ENCODE measurements around the gene COPS7A. TPM values are rescaled to one million over a fixed set of nuclear protein-coding genes. Genes with fewer than 3 reads are reported as not detected.
A peak's percentile ranks its signal among the peaks of the same experiment; 100 is the strongest.

Gene COPS7A
- total RNA-seq, 1 donor from 2014 or later = 68.3 TPM

- DNase-seq (ENCODE audit: low read depth) = no peak
Observed at GRCh38 chr12:6770094-6770493, 46.2 kb downstream of the COPS7A start.

DNA sequence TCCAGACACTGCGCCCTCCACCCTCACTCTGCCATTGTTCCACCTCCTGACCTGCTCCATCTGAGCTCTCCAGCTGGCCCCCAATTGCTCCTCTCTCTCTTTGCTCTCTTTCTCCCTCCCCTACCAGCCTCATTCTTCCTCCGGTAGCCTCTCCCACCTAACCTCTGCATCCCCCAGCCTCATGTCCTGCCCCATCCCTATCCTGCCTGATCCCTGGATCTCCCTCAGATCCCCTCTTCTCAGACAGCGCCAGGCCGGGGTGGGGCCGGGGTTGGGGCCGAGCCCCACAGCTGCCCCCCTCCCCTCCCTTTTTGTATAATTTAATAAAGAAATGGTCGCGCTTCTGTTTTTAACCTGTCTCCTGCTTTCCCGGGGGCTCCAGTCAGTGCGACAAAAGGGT is 46.8 kb downstream of the COPS7A start:
- DNase-seq (ENCODE audit: low read depth) = no peak

- no peak for DNase-seq (ENCODE audit: low read depth)
Observed at GRCh38 chr12:6771091-6771495, 47.2 kb downstream of the COPS7A start.

DNA sequence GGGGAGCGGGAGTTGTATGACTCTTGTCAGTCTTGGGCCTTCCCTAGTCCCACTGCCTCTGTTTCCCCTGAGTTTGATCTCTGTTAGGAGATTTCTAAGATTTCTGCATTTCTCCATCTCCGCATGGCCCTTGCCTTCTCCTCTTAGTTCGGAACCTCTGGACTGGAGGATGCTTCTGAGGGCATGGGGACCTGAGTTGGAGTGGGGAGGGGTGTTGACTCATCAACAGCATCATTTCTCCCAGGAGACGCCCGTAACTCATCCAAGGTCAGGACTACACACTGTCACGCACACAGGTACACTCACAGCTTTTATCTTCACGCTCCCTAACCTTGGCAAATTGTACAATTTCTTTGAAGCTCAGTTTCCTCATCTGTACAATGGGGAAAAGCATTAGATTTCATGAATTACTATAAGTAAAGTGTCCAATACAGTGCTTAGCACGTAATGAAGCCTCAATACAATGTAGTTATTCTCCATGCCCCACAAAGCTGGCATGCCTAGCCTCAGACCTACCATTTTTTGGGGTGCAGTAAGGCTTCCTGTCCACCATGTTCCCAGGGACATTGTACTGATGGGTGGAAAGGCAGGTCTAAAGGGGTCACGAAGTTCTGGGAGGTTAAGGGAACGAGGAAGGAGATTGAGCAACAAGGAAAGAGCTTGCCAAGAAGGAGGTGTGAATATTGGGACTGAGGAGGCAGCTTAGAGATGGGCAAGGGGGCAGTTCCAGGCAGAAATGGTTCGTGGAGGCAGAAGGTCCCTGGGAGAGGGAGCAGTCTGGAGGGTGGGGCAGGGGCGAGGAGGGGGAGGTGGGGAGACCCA is 47.9 kb downstream of the COPS7A start:
- no peak for DNase-seq (ENCODE audit: low read depth)

- no peak for DNase-seq (ENCODE audit: low read depth)
Observed at GRCh38 chr12:6772331-6772695, 48.5 kb downstream of the COPS7A start, which contains the start of gene LAG3. LAG3 (plus strand) TSS chr12:6772520; CDS start chr12:6772853, 333 bp downstream.

DNA sequence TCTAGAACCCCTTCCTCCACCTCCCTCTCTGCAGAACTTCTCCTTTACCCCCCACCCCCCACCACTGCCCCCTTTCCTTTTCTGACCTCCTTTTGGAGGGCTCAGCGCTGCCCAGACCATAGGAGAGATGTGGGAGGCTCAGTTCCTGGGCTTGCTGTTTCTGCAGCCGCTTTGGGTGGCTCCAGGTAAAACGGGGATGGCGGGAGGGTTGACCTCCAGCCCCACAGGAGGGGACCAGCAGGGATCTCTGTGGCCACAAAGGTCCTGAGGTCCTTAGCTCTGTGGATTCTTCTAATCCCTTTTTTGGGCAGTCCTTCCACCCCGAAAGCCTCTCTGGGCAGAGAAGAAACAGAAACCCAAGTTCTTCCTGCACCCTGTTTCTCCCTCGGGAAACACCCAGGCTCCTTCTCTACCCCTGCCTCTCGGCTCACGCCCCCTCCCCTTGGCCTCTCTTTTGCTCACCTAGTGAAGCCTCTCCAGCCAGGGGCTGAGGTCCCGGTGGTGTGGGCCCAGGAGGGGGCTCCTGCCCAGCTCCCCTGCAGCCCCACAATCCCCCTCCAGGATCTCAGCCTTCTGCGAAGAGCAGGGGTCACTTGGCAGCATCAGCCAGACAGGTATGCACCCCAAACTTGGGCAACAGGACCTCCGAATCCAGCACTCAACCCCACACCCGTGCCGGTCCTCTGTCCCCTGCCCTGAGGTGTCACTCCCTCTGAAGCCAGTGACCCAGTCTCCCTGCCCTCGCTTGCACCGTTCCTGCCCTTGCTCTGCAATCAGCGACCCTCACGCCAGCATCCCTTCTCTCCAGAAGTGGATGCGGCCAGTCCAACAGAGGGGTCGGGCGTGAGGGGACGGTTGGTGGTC is 49.1 kb downstream of the COPS7A start:
- no peak for DNase-seq (ENCODE audit: low read depth)

DNA sequence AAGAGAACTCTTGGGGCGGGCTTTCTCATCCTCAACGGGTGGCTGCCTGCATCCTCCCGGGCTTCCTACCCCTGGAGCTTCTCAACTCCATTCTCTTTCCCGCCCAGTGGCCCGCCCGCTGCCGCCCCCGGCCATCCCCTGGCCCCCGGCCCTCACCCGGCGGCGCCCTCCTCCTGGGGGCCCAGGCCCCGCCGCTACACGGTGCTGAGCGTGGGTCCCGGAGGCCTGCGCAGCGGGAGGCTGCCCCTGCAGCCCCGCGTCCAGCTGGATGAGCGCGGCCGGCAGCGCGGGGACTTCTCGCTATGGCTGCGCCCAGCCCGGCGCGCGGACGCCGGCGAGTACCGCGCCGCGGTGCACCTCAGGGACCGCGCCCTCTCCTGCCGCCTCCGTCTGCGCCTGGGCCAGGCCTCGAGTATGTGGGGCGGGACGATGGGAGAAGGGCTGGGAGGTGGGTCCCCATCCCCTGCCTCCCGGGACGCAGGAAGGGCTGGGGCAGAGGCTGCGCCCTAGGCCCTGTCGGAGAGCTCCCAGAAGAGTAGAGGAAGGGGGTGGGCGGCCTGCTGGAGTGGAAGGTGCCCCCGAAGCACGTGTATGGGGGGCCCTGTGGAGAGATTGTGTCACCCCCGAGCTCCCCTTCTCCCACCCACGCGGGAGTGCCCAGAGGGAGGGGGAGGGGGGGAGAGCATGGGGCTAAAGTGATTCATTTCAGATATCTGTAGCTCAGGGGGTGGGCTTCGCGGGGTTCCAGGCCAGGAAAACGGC is 49.9 kb downstream of the COPS7A start:
- DNase-seq (ENCODE audit: low read depth) = no peak

DNA sequence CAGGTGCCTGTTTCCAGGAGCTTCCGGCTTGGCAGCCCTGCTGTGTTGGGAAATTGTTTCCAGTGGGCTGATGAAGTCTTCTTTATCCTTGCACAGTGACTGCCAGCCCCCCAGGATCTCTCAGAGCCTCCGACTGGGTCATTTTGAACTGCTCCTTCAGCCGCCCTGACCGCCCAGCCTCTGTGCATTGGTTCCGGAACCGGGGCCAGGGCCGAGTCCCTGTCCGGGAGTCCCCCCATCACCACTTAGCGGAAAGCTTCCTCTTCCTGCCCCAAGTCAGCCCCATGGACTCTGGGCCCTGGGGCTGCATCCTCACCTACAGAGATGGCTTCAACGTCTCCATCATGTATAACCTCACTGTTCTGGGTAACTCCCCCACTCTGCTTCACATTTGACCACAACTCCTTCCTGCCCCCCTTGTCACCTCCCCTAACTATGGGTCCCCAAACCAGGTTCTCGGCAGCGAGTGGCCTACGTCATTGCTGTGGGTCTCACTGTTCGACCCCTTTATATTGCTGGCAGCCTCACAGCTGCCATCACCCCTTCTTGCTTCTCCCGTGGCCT is 50.7 kb downstream of the COPS7A start:
- no peak for DNase-seq (ENCODE audit: low read depth)

- no peak for DNase-seq (ENCODE audit: low read depth)
Observed at GRCh38 chr12:6775185-6776174, 51.6 kb downstream of the COPS7A start.

DNA sequence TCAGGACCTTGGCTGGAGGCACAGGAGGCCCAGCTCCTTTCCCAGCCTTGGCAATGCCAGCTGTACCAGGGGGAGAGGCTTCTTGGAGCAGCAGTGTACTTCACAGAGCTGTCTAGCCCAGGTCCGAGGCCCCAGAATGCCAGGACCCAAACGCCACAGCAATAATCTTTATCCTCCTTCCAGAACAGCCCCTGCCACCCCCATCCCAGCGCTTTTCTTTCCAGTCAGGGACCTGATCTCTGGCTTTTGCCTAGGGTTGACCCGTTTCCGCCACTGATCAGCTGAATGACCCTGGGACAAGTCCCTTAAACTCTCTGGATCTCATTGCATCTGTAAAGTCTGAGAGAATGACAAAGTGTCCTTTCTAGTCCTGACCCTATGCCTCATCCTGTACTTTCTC is 53.5 kb downstream of the COPS7A start:
- no peak for DNase-seq (ENCODE audit: low read depth)

DNA sequence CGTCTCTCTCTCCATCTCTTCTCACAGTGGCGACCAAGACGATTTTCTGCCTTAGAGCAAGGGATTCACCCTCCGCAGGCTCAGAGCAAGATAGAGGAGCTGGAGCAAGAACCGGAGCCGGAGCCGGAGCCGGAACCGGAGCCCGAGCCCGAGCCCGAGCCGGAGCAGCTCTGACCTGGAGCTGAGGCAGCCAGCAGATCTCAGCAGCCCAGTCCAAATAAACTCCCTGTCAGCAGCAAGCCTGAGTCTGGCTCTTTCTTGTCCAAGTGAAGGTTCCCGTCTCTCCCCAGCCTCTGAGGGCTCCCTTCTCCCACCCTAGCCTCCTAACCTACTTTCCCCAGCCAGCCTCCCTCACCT is 54.3 kb downstream of the COPS7A start:
- no peak for DNase-seq (ENCODE audit: low read depth)

DNA sequence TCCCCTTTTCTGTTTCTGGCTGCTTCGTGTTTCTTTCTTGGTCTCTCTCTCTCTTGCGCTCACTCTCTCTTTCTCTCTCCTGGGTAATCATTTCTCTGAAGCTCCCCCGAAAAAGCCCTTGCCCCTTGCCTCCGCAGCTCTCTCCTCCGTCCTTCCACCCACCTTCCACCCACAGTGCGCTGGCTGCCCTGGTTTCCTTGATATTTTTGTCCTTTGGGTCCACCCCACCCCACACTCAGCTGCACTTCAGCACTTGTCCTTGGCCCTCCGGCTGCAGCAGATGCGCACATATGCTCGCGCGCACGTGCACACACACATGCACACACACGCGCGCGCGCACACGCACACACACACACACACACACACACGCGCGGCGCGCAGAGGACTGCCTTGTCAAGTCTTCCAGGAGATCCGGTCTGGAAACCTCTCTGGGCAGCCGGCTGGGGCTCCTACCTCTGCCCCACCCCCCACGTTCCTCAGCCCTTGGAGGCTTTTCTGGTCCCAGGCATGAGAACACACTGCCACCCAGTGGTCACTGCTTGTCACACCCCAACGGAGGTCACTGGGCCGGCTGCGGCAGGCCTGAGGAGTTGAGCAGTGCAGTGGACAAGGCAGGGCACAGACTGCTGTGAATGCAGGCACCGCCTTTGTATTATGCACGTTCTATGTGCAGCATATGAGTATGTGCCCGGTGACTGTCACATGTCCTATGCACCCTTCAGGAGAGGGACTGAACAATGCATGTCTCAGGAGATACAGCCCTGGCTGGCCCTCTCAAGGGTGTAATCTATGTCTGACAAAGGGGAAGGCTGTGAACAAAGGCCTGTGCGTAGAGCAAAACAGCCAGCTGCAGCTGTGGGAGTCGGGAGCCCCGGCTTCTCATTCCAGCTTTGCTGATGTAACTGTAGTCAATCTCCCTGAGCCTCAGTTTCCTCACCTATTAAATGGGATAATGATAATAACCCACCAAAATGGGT is 55.0 kb downstream of the COPS7A start:
- DNase-seq (ENCODE audit: low read depth) = peak; percentile 80

GRCh38 chr12:6779708-6780432 is 56.0 kb downstream of the COPS7A start:
- DNase-seq (ENCODE audit: low read depth) = no peak

DNA sequence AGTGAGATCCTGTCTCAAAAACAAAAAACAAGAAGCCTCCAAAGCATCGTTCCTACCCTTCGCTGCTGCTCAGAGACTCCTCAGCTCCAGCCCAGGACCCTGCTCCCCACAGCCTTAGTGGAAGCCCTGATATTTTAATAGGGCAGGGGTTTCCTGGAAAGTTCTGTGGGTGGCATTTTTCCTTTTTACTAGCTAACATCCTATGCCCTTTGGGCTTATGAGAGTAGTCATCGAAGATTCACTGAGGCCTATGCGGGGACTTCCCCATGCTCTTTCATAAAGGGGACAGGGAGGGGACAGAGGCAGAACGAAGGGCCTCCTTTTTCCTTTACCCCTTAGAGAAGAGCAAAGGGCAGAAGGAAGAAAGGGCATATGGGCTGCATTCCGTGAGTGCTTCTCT is 56.7 kb downstream of the COPS7A start:
- DNase-seq (ENCODE audit: low read depth) = no peak

Other genes with a start within 250 kb of the COPS7A start
- 57.1 and 84.9 TPM in 2 replicates for gene MRPL51, start 230.8 kb upstream of the COPS7A start, total RNA-seq
- gene NCAPD2, start 229.9 kb upstream of the COPS7A start, total RNA-seq = 28.1 and 138 TPM in 2 replicates
- 5,930 and 6,897 TPM in 2 replicates for gene GAPDH, start 189.5 kb upstream of the COPS7A start, total RNA-seq
- gene IFFO1, start 168.0 kb upstream of the COPS7A start, total RNA-seq = 3.8 and 5.2 TPM in 2 replicates
- gene NOP2, start 155.8 kb upstream of the COPS7A start, total RNA-seq = 16.5 and 32.3 TPM in 2 replicates
- gene CHD4, start 116.7 kb upstream of the COPS7A start, total RNA-seq = 228 and 358 TPM in 2 replicates
- gene LPAR5, start 88.1 kb upstream of the COPS7A start, total RNA-seq = 0.17 TPM in 1 of 2 replicates, not detected in the other
- 0.15 and 0.17 TPM in 2 replicates for gene ACRBP, start 76.6 kb upstream of the COPS7A start, total RNA-seq
- 45.3 and 67.6 TPM in 2 replicates for gene ING4, start 60.9 kb upstream of the COPS7A start, total RNA-seq
- gene ZNF384, start 34.7 kb upstream of the COPS7A start, total RNA-seq = 5.6 and 18.4 TPM in 2 replicates
- 0.15 TPM in 1 of 2 replicates, not detected in the other for gene PIANP, start 23.2 kb upstream of the COPS7A start, total RNA-seq
- gene MLF2, start 29.1 kb downstream of the COPS7A start, total RNA-seq = 168 and 222 TPM in 2 replicates
- gene PTMS, start 42.3 kb downstream of the COPS7A start, total RNA-seq = 24.0 and 69.1 TPM in 2 replicates
- gene LAG3, start 48.5 kb downstream of the COPS7A start, total RNA-seq = not detected in 2 replicates
- 0.10 TPM in 1 of 2 replicates, not detected in the other for gene CD4, start 65.5 kb downstream of the COPS7A start, total RNA-seq
- gene GPR162, start 97.8 kb downstream of the COPS7A start, total RNA-seq = 3.8 TPM in 1 of 2 replicates, not detected in the other
- gene P3H3, start 104.4 kb downstream of the COPS7A start, total RNA-seq = 17.4 and 36.8 TPM in 2 replicates
- gene GNB3, start 116.9 kb downstream of the COPS7A start, total RNA-seq = 0.15 TPM in 1 of 2 replicates, not detected in the other
- 1.3 and 4.7 TPM in 2 replicates for gene CDCA3, start 127.2 kb downstream of the COPS7A start, total RNA-seq
- 107 and 113 TPM in 2 replicates for gene USP5, start 128.1 kb downstream of the COPS7A start, total RNA-seq
- gene TPI1, start 143.5 kb downstream of the COPS7A start, total RNA-seq = 1,309 and 1,579 TPM in 2 replicates
- gene SPSB2, start 149.3 kb downstream of the COPS7A start, total RNA-seq = 7.0 and 13.2 TPM in 2 replicates
- gene LRRC23, start 180.8 kb downstream of the COPS7A start, total RNA-seq = 16.1 and 16.4 TPM in 2 replicates
- 14.1 and 41.3 TPM in 2 replicates for gene ENO2, start 190.5 kb downstream of the COPS7A start, total RNA-seq
- 1.7 and 29.4 TPM in 2 replicates for gene ATN1, start 203.9 kb downstream of the COPS7A start, total RNA-seq
- not detected in 2 replicates for gene RNU7-1, start 219.8 kb downstream of the COPS7A start, total RNA-seq
- 38.0 and 62.4 TPM in 2 replicates for gene C12orf57, start 220.0 kb downstream of the COPS7A start, total RNA-seq
- 14.8 and 18.4 TPM in 2 replicates for gene PTPN6, start 227.3 kb downstream of the COPS7A start, total RNA-seq
- gene PHB2, start 246.6 kb downstream of the COPS7A start, total RNA-seq = 109 and 234 TPM in 2 replicates
- 37.8 and 61.0 TPM in 2 replicates for gene EMG1, start 246.9 kb downstream of the COPS7A start, total RNA-seq

All from renal cortical epithelial cell (primary cell).